Kidney (tissue), 14 donors: ENCODE data around the gene FUNDC1. TPM values are rescaled to one million over a fixed set of nuclear protein-coding genes. Genes with fewer than 3 reads are reported as not detected.

ENCODE experiments used
- DNase-seq, 5 donors: peaks; one replicate each; pipeline ENCODE4 v3.0.0-alpha.2; 2013 to 2020
- FAIRE-seq: peaks from 2 replicates; lab custom pipeline; 2012; peaks lifted over from hg19 to GRCh38; lab: Jason Lieb, UNC
- H3K27ac ChIP-seq, 2 donors: one replicate each; pipeline ENCODE4 v1.7.0; 2013; ENCODE audit warnings: low read depth in 2 of 2, low read length in 2 of 2, inconsistent platforms in 1 of 2
- H3K27me3 ChIP-seq: one replicate; pipeline ENCODE4 v1.7.1; 2013; ENCODE audit warnings: low read length, inconsistent platforms; ENCODE audit not compliant: control insufficient read depth, insufficient read depth
- H3K36me3 ChIP-seq, 3 donors: one replicate each; pipeline versions ENCODE4 v1.7.0 to v1.7.1; 2013; ENCODE audit warnings: low read length in 3 of 3, control low read depth in 1 of 3, inconsistent platforms in 1 of 3; ENCODE audit not compliant: insufficient read depth in 3 of 3, control insufficient read depth in 2 of 3
- H3K4me1 ChIP-seq, 3 donors: one replicate each; pipeline versions ENCODE4 v1.7.0 to v1.7.1; 2013; ENCODE audit warnings: low read length in 3 of 3, inconsistent platforms in 1 of 3, low read depth in 1 of 3; ENCODE audit not compliant: control insufficient read depth in 2 of 3, insufficient read depth in 2 of 3
- H3K4me3 ChIP-seq, 3 donors: one replicate each; pipeline versions ENCODE4 v1.7.0 to v1.8.1; 2013; ENCODE audit warnings: low read length in 3 of 3, control low read depth in 1 of 3, inconsistent platforms in 1 of 3
- H3K9ac ChIP-seq, 3 donors: one replicate each; pipeline versions ENCODE4 v1.7.0 to v1.7.1; 2013; ENCODE audit warnings: low read length in 3 of 3, control low read depth in 1 of 3, inconsistent platforms in 1 of 3
- H3K9me3 ChIP-seq, 3 donors: one replicate each; pipeline versions ENCODE4 v1.7.0 to v1.7.1; 2013; ENCODE audit warnings: low read length in 3 of 3, control low read depth in 1 of 3, inconsistent platforms in 1 of 3; ENCODE audit not compliant: control insufficient read depth in 2 of 3, insufficient read depth in 1 of 3
- intact Hi-C: fragments of 100-400 bp; cut with DNase I; formaldehyde crosslinking; loops from one replicate; pipeline ENCODE4 v1.11.1; 2022
- polyA plus RNA-seq: library from polyadenylated mRNA; stranded (reverse); fragments of 350-450 nt; fragmentation: Illumina TruSeq; extraction: RNeasy Lipid Tissue Mini Kit (QIAGEN cat#74804); gene quantifications from one replicate; pipeline ENCODE4 v1.2.3, GENCODE V29; 2014; ENCODE audit warnings: low read depth, low replicate concordance; ENCODE audit not compliant: insufficient read depth
- total RNA-seq: library from RNA; stranded (reverse); fragmentation: NEBNext Ultra II Directional; extraction: Animal tissue kit (Norgen Biotek cat#: 25700); gene quantifications from one replicate; pipeline ENCODE4 v1.2.1, GENCODE V29; 2021
- TF ChIP-seq, protein P1 (sequence below): IDR thresholded peaks from 3 replicates; pipeline ENCODE4 v1.5.1; 2012; ENCODE audit warnings: mild to moderate bottlenecking, moderate library complexity, borderline replicate concordance; ENCODE audit not compliant: insufficient read depth; ENCODE audit errors: extremely low read depth
- donor health status: control.
- donor health status: control.
- donor health status: control.
- donor health status: control.
- donor health status: control.
- donor health status: DM: yes; HTN: yes; CAD: no.
- donor health status: Normal renal cell carcinoma (clear cell type).

The FUNDC1 gene
- total and polyA plus RNA-seq, 2 donors from 2014 or later, result 17.0 to 37.9 TPM

DNA sequence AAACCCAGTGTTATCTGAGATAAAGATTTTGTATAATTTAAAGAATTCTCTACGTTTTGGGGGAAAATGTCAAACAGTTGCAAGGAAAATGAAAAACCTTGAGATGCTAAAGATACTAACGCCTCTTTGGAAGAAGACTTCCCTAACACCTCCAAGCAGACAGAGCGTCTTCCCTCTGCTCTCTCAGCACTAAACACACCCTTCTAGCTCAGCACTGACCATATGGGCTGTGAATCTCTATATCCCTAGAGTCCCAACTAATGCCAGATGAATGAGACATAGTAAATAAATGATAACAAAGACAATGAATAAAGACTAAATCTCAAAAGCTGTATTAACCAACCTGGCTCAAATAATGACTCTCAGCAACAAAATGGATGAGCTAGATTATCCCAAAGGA lies 13.3 kb downstream of the FUNDC1 start:
- no peak for FAIRE-seq

DNA sequence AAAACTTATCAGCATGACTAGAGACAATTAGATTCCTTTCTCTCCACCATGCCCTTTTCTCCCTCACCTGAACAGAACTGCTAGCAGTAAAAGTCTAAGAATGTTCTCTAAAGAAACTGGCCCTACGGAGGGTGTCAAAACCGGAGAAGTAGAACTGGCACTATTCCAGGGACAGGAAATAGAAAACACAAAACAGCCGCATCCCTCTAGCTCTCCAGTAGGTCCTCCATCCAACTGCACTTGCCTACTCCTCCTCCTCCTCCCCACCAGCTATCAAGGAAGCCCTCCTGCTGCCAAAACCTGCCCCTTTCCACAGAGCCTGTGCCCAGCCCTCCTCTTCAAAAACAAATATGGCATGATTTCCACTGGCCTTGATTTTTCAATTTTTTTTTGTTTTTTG lies 28.4 kb downstream of the FUNDC1 start:
- H3K9me3 ChIP-seq, result no peaks in the 10 kb centered on the region
- FAIRE-seq, result no peak
- H3K9ac ChIP-seq, result no peak overlapping the region
- TF ChIP-seq, protein P1, sequence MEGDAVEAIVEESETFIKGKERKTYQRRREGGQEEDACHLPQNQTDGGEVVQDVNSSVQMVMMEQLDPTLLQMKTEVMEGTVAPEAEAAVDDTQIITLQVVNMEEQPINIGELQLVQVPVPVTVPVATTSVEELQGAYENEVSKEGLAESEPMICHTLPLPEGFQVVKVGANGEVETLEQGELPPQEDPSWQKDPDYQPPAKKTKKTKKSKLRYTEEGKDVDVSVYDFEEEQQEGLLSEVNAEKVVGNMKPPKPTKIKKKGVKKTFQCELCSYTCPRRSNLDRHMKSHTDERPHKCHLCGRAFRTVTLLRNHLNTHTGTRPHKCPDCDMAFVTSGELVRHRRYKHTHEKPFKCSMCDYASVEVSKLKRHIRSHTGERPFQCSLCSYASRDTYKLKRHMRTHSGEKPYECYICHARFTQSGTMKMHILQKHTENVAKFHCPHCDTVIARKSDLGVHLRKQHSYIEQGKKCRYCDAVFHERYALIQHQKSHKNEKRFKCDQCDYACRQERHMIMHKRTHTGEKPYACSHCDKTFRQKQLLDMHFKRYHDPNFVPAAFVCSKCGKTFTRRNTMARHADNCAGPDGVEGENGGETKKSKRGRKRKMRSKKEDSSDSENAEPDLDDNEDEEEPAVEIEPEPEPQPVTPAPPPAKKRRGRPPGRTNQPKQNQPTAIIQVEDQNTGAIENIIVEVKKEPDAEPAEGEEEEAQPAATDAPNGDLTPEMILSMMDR, result no peak
- no peak for DNase-seq
- no peaks in the 10 kb centered on the region for H3K4me1 ChIP-seq
- H3K27ac ChIP-seq, result no peak overlapping the region
- no peaks in the 10 kb centered on the region for H3K27me3 ChIP-seq
- intact Hi-C loops, result no loop called here
- no peak overlapping the region for H3K4me3 ChIP-seq
- no peaks in the 10 kb centered on the region for H3K36me3 ChIP-seq

More for the DNA sequence above, 13.3 kb downstream of the FUNDC1 start:
- TF ChIP-seq, protein P1, result no peak
- H3K4me1 ChIP-seq, result no peaks in the 10 kb centered on the region
- no peak for DNase-seq
- intact Hi-C loops, result no loop called here
- no peak overlapping the region for H3K4me3 ChIP-seq
- no peaks in the 10 kb centered on the region for H3K27me3 ChIP-seq
- no peak overlapping the region for H3K9ac ChIP-seq
- H3K9me3 ChIP-seq, result no peaks in the 10 kb centered on the region
- no peak overlapping the region for H3K27ac ChIP-seq
- H3K36me3 ChIP-seq, result peaks cover 0 to 3% (median 0%) of the 10 kb centered on the region in 3 donors

DNA sequence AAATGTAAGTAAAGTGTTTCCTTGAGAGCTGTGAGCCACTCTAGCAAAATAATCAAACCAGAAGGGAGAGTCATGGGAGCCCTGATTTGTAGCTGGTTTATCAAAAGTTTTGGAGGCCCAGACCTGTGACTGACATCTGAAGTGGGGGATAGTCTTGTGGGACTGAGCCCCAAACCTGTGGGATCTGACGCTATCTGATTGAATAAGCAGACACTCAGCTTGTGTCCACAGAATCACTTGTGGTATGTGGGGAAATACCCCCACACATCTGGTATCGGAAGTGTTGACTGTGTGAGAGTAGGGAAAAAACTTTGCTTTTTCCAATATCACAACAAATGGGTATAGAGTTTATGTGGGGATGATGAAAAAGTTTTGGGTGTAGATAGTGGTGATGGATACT lies 35.4 kb downstream of the FUNDC1 start:
- no peaks in the 10 kb centered on the region for H3K4me1 ChIP-seq
- H3K27ac ChIP-seq, result no peak overlapping the region
- H3K9me3 ChIP-seq, result no peaks in the 10 kb centered on the region
- TF ChIP-seq, protein P1, result no peak
- no peak for FAIRE-seq
- intact Hi-C loops, result no loop called here
- DNase-seq, result no peak
- no peaks in the 10 kb centered on the region for H3K27me3 ChIP-seq
- H3K9ac ChIP-seq, result no peak overlapping the region
- H3K4me3 ChIP-seq, result no peak overlapping the region
- H3K36me3 ChIP-seq, result no peaks in the 10 kb centered on the region

DNA sequence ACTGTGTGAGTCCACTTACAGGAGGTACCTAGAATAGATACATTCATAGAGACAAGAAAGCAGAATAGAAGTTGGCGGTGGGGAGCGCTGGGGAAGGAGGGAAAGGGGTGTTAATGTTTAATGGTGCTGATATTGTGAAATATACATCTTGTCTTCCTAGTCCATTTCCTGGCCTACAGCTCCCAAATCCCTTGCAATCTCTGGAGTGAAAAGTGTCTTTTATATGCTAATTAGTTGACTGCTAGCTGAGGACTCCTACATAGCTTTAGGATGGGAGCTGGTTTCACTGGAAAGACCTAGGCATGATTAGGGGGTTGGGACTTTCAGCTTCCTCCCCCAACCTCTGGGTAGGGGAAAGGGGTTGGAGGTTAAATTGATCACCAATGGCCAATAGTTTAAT lies 36.0 kb downstream of the FUNDC1 start:
- Histone ChIP-seq H3K9me3 (no peaks in the 10 kb centered on the region), H3K4me1 (no peaks in the 10 kb centered on the region), H3K27me3 (no peaks in the 10 kb centered on the region), H3K9ac (no peak overlapping the region), H3K27ac (no peak overlapping the region), H3K36me3 (no peaks in the 10 kb centered on the region), H3K4me3 (no peak overlapping the region)
- intact Hi-C loops, result no loop called here
- FAIRE-seq (no peak), DNase-seq (peak in 1 of 5 donors; percentile 2)
- TF ChIP-seq, protein P1, result no peak
